PC-9 (cell line): ENCODE results near the gene OSGEP.

Source experiments
- CTCF ChIP-seq: fragments of 200-600 bp; sonication (generic); conservative IDR thresholded peaks from 2 replicates; pipeline ENCODE4 v1.6.1; 2017; ENCODE audit warnings: mixed run types, antibody characterized with exemption, mild to moderate bottlenecking, moderate library complexity
- EZH2 ChIP-seq: fragments of 200-600 bp; sonication (generic); IDR thresholded peaks from 2 replicates; pipeline ENCODE4 v1.8.0; 2017; ENCODE audit warnings: antibody characterized with exemption, low read depth

- TF ChIP-seq CTCF (no peak), EZH2 (no peak)
Observed at GRCh38 chr14:20422886-20423285, 31.7 kb downstream of the OSGEP start.
